ENCODE measurements around the gene SLC8A2. TPM values are rescaled to one million over a fixed set of nuclear protein-coding genes. Genes with fewer than 3 reads are reported as not detected.

SLC8A2 gene
- total and polyA plus RNA-seq, 10 of the 15 experiments (the other 5 are each of a cell fraction or from before 2014, with no cell fraction given): not detected

- TF ChIP-seq IKZF1 (conservative IDR thresholded peaks at IDR 0.05): peak; percentile 95
- peak; percentile 37; the same call in 1 of the 2 replicates for TF ChIP-seq ZBTB11 (CRISPR knock-in tag; IDR thresholded peaks at IDR 0.05)
- TF ChIP-seq HDGF (IDR thresholded peaks at IDR 0.05): peak; percentile 88
- TF ChIP-seq NBN (IDR thresholded peaks at IDR 0.05): no peak
- TF ChIP-seq NKRF (conservative IDR thresholded peaks at IDR 0.05): peak; percentile 91
- TF ChIP-seq POLR2AphosphoS5 (IDR thresholded peaks at IDR 0.05; ENCODE audit: low read length): peak; percentile 91
- TF ChIP-seq PML (IDR thresholded peaks at IDR 0.05; ENCODE audit: low read length): no peak; the same call in 1 of the 2 replicates
- TF ChIP-seq GABPA (IDR thresholded peaks at IDR 0.05; ENCODE audit: low read depth): no peak
- TF ChIP-seq POLR2AphosphoS2 (IDR thresholded peaks at IDR 0.05; ENCODE audit: low read depth, low read length): 0 out of 2 replicates have a peak, but pooled peaks have one; percentile 34
- TF ChIP-seq ELK1 (IDR thresholded peaks at IDR 0.05; ENCODE audit: low read depth, low read length): peak; percentile 28; the same call in 1 of the 2 replicates
- peak; percentile 91 for TF ChIP-seq CREB1 (IDR thresholded peaks at IDR 0.05; ENCODE audit: low read depth)
- TF ChIP-seq USF2 (IDR thresholded peaks at IDR 0.05; ENCODE audit: borderline replicate concordance, low read depth, low read length): peak; percentile 91
- TF ChIP-seq MAX (IDR thresholded peaks at IDR 0.05; ENCODE audit: low read depth, low read length): peak; percentile 89
- TF ChIP-seq NR2F1 (conservative IDR thresholded peaks at IDR 0.05): peak; percentile 76
- peak; percentile 71 for TF ChIP-seq ATF7 (IDR thresholded peaks at IDR 0.05; ENCODE audit: low read depth)
- no peak for TF ChIP-seq SIX5 (IDR thresholded peaks at IDR 0.05; ENCODE audit: low read depth, low read length, severe bottlenecking)
- peak; percentile 100; the same call in 1 of the 2 replicates for TF ChIP-seq STAT1 (conservative IDR thresholded peaks at IDR 0.05)
- peak; percentile 48 for TF ChIP-seq BCL3 (IDR thresholded peaks at IDR 0.05; ENCODE audit: borderline replicate concordance, insufficient read depth, low read depth, low read length, poor library complexity, severe bottlenecking)
- TF ChIP-seq MXI1 (IDR thresholded peaks at IDR 0.05; ENCODE audit: low read depth, low read length): peak; percentile 85
- TF ChIP-seq EP300 (IDR thresholded peaks at IDR 0.05; ENCODE audit: borderline replicate concordance in 1 of 2, control insufficient read depth in 1 of 2, low read depth in 2 of 2, low read length in 2 of 2): peak in 1 of 2 experiments; percentile 63; a peak in 2 of 4 replicates
- TF ChIP-seq HCFC1 (IDR thresholded peaks at IDR 0.05; ENCODE audit: low read length): peak; percentile 38; the same call in 1 of the 2 replicates
These were observed 43.3 kb upstream of the SLC8A2 start, which contains the start of gene NAPA (continued) for GRCh38 chr19:47514869-47515588.
